ENCODE data around the gene FAM3B. TPM values are rescaled to one million over a fixed set of nuclear protein-coding genes. Genes with fewer than 3 reads are reported as not detected.
A peak's percentile ranks its signal among the peaks of the same experiment; 100 is the strongest.
"Not testable (repeated sequence)": the region's sequence is repeated elsewhere in the genome, so short reads cannot be mapped to it uniquely, and the experiment has no call there.

The FAM3B gene, protein sequence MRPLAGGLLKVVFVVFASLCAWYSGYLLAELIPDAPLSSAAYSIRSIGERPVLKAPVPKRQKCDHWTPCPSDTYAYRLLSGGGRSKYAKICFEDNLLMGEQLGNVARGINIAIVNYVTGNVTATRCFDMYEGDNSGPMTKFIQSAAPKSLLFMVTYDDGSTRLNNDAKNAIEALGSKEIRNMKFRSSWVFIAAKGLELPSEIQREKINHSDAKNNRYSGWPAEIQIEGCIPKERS
- total RNA-seq = 4.2 TPM in 1 of 2 replicates, not detected in the other

DNA sequence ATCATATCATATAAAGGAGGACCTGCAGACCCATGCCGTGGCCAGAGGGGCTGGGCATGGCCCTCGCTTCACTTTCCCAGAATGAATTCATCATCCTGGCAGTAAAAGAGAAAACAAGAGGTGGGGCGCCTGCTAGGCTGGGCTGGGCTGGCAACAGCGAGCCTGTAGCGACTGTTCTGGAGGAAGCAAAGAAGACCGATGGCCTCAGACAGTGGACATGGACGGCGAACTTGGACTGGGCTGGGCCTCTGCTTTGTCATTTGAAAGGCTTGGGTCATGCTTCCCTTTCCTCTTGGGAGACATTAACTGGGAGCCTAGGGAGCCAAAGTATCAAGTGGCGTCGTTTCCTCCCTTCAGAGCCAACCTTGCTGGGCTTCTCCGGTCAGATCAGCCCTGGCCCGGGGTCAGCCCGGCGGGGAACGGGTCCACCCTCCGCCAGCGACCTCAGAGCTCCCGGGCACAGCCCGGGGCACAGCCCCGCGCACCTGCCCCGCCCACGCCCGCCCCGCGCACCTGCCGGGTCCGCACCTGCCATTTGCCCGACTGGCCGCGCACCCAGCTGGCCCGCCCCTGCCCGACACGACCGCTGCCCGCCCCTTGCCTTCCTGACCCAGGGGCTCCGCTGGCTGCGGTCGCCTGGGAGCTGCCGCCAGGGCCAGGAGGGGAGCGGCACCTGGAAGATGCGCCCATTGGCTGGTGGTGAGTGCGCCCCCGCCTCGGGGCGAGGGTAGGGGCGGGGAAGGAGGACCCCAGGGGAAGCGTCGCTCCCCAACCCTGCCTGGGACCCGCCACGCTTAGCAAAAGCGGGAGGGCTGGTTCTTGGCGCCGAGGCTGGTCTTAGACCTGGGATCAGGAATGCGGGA, at the start of gene FAM3B:
TSS of gene FAM3B (plus strand) at position 602 of the 863 bp plus-strand sequence. CDS start at position 681, 79 bp downstream.
- DNase-seq (ENCODE audit: low read depth) = no peak

DNA sequence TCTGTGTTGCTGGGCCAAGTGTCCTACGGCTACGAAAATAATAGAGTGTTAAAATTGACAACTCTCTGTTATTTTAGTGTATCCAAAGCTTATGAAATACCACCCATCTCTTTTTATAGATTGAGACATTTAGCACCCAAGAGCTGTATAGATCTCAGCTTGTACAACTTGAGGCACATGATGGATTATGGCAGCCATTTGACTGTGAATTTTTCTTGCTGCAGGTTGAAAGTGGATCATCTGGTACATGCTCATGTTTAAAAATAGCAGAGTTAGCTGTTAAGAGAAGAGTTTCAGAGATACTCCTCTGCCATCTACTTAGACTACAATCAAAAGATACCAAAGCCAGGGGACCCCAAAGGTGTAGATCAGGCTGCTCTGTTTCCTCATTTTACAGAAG, 49.3 kb upstream of the FAM3B start:
- DNase-seq (ENCODE audit: low read depth) = no peak

DNA sequence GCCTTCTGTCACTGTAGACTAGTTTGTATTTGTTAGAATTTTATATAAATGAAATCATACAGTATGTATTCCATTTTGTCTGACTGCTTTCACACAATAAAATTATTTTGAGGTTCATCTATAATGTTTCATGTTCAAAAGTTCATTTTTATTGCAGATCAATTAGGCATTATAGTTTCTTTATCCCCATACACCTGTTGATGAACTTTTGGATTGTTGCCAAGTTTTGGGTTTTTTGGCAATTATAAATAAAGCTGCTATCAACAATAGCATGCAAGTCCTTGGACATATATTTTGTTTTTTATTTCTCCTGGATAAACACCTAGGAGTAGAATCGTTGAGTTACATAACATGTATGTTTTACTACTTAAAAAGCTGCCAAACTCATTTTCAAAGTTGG, 47.1 kb upstream of the FAM3B start:
- DNase-seq (ENCODE audit: low read depth) = no peak

DNA sequence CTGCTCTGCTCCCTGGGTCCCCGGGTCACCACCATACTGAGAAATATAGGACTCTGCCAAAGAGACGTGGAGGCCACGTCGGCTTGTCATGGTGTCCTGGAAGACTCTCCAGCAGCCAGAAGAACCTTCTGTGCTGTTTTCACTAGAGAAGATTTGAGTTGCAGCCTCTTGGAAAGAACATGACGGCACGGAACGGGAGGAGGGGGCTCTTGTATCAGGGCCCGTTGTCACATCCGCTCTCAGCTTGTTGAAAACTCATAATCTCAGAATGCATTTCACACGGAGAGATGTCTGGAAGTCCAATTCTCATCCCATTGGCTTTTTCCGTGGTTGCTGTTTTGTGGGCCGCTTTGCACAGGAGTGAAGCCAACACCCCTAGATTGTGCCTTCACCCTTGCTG, 39.4 kb upstream of the FAM3B start:
- DNase-seq (ENCODE audit: low read depth) = no peak

DNA sequence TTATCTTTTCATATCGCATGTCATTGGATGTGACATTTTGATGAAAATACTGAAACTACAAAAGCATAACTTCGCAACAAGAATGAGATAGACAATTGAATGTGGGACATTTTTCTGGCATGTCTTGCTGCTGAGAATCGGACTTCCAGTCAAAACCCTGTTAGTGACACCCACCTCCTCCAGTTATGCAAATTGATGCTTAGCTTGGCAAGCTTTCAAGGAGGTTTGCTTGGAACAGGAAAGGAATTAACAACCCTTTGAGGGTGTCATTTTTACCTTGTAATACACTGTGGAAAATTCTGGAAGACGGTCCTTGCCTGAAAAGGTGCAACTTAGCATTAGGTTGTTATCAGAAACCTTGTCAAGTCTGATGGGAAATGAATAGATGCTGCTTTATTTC, 38.8 kb upstream of the FAM3B start:
- peak; percentile 31 for DNase-seq (ENCODE audit: low read depth)

DNA sequence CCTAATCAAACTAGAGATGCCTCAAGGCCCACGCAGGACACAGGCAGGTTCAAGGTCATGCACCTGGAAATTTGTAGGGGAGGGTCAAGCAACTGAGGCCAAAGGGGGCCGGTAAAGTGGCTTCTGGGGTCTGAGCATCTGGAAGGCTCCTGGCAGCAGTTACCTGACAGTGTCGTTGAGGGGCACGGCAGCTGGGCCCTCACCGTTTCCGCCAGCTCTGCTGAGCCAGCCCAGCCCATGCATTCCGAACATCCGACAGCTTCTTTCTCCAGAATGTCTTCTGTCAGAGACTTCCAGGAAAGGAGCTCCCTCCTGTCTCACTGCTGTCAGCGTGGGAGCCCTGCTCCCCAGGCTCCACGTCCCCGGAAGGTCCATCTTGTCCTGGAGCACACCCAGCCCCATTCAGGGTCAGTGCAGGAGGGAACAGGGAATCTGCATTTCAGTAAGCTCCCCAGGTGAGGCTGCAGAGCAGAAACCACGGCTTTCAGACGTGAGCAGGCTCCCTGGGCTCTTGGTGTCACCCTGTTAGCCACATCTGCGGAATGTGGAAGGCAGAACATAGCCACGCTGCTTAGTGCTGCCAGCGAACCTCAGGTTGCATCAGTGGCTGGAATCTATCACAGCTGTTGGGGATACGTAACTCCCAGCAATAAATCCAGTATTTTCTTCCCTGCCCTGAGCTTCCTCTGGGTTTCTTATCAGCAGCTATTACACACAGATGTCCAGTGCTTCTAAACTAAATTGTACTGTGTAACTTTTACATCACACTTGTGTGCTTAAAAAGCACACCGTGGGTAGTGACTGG, 36.3 kb upstream of the FAM3B start:
- DNase-seq (ENCODE audit: low read depth) = no peak

DNA sequence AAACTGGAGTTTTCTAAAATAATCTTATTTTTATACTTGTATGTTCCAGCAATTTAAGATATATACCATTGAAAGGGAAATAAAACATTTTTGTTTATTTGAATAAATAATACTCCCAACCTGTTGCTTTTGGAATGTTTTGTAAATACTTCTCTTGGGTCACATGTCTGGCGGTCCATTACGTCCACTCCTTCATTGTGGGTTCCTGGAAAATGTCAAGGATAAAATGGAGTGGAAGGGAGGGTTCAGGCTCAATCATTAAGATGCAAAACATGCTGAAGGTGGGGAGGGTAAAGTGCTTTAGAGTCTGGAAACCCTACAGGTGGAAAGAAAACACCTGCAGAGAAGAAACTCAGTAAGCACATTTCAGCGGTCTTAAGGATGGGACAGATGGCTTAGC, 34.2 kb upstream of the FAM3B start:
- DNase-seq (ENCODE audit: low read depth) = no peak

DNA sequence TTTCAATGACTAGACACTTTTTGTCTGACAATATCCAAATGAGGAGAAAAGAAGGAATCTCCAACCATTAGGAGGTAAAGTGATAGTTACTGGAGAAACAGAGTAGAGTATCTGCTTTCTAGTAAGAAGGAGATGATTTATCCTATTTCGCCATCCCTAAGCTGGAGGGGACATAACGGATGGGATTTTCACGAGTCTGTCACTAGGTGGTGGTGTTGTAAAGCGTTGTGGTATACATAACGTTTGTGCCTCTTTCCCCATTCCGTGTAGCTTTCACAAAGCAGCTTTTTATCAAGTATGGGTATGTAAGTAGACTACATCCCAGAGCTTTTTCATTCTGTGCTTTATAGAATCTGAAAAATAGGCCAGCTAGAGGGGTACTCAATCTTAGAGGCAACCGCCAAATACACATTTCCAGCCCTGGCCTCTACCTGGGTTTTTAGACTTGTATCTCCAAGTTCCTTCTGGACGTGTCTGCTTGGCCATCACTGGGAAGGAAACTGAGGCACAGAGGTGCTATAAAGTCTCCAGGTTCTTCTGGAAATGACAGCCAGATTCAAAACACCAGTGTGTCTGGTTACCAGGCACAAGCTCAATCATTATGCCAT, 33.3 kb upstream of the FAM3B start:
- DNase-seq (ENCODE audit: low read depth) = peak; percentile 79

DNA sequence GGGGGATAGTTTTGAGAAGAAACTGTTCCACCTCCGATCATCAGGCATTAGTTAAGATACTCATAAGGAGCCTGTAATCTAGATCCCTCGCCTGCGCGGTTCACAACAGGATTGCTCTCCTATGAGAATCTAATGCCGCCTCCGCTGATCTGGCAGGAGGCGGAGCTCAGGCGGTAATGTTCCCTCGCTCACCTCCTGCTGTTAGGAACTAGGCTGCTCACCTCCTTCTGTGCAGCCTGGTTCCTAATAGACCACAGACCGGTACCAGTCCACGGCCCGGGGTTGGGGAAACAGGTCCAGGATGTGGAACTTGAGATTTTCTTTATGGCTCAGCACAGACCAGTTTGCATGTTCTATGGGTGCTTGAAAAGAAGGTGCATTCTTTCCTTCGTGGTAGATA, 27.2 kb upstream of the FAM3B start:
- DNase-seq (ENCODE audit: low read depth) = no peak

DNA sequence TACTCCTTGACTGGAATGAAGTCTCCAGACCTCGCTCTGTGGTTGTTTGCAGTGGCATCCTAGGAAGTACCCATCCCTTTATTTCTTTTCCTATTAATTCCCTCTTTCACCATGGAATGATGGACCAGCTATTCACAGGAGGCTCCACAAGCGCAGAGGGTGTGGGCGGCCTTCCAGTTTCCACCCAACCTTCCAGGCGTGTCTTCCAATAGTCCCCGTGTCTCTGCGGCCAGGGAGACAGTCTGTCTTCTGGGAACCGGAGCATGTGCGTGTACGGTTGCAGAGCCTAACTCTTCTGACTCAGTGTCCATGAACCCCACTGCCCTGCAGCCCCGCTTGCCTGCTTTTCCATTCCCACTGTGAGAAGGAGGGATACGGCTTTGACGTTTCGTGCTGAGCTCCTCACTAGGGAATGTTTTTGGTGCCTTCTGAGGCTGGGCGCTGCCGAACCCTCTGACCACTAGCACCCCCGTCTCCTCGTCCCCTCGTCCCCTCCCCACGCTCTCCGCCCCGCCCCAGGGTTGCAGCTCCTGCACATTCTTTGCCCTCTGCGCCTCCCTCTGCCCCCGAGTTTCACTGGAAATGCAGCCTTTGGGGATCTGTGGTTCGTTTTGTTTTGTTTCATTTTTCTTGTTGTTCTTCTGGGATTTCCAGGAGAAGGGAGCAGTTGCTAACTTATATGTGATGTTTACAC, 26.3 kb upstream of the FAM3B start:
- DNase-seq (ENCODE audit: low read depth) = no peak

DNA sequence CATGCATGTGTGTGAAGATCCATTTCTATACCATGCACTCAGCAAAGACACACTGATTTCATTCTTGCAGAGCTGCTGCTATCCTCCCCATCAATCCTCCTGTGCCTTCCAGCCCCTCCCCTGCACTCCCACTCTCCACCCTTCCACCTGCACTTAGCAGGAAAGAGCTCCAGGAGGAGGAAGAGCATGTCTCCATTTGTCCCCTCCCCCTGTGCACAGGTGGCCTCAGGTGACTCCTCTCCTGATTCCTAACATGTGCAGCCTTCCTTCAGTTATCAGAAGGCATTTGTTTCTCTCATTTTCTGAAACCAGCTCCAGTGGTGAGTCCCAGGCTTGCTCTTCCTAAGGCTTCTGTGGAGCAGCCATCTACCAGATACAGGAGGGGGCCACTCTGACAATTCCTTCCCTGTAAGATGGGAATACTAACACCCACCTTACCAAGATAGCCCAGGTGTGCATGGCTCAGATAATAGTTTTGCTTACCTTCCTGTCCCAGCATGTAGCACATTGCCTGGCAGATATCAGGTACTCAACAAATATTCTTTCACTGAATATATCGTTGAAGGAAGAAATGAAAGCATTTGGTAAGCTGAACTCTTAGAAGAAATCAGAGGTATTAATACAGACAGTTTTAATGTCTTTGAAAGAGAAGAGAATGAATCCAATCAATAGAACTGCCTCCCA, 21.9 kb upstream of the FAM3B start:
- DNase-seq (ENCODE audit: low read depth) = no peak

DNA sequence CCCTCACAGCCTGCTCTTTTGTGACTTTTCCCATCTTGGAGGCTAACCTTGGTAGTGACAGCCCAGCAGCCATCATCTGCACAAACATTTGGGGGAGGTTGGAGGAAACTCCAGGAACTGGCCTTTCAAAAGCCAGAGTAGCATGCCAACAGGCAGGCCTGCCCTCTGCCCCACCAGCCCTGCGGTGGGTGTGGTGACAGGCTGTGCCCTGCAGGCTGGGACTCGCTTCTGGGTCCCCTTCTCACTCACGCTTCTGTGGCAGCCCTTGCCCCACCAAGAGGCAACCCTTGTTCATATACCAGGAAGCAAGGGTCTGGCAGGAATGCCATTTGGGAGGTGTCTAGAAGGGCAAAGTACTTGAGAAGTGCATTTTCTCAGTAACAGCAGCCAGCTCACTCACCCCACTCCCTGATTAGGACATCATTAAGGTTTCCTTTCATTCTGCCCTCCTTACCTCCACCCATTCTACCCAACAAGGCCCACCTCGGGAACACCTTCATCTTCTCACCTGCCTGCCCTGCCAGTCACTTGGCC, 20.8 kb upstream of the FAM3B start:
- DNase-seq (ENCODE audit: low read depth) = no peak

DNA sequence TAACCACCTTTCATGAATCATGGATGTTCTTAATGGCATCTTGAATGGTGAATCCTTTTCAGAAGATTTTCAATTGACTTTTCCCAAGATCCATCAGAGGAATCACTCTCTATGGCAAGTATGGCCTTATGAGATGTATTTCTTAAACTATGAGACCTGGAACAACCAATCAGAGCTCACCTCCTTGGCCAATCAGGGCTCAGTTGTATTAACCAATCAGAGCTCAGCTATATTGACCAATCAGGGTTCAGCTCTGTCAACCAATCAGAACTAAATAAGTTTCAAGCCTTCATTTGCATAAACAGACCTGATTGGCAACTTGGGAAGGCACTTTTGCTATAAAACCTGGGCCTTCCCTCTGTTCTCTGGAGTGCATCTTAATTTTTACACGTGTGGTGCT, 13.6 kb upstream of the FAM3B start:
- no peak for DNase-seq (ENCODE audit: low read depth)

DNA sequence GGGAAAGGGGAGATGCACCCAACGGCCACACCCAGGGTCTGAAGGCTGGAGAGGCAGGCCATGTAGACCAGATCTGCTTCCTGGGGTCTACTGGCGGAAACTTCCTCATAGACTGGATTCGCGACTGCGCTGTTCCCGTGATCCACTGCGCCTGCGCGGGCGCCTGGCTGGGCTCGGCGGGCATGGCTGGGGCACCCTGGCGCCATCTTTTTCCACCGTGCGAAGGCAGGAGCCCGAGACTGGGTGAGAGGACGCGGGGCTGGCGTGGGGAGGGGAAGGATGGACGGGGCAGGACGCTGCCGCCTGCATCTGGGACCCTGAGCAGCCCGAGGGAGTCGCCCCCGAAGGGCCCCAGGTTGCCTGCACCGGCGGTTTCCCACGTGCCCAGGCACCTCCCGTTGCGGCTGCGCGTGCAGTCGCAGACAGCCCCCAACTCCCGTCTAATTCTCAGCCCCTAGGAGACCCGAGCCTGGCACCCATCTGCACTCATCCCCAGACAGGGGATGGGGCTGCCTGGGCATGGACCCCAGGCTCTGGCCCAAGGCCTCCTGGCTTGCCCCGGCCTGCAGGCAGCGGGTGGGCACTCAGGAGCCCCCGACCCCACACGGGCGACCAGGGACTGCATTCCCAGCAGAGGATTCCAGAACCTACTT, 12.4 kb upstream of the FAM3B start:
- DNase-seq (ENCODE audit: low read depth) = no peak

DNA sequence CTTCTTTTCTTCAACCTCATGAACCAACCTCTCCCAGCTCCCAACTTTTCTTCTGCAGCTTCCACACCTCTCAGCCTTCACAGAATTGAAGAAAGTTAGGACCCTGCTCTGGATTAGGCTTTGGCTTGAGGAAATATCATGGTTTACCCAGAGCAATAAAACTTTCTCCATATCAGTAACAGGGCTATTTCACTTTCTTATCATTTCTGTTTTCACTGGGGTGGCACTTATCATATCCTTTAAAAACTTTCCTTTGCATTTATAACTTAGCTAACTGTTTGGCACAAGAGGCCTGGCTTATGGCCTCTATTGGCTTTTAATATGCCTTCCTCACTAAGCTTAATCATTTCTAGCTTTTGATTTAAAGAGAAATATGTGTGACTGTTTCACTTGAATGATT, 9.4 kb upstream of the FAM3B start:
- DNase-seq (ENCODE audit: low read depth) = no peak

DNA sequence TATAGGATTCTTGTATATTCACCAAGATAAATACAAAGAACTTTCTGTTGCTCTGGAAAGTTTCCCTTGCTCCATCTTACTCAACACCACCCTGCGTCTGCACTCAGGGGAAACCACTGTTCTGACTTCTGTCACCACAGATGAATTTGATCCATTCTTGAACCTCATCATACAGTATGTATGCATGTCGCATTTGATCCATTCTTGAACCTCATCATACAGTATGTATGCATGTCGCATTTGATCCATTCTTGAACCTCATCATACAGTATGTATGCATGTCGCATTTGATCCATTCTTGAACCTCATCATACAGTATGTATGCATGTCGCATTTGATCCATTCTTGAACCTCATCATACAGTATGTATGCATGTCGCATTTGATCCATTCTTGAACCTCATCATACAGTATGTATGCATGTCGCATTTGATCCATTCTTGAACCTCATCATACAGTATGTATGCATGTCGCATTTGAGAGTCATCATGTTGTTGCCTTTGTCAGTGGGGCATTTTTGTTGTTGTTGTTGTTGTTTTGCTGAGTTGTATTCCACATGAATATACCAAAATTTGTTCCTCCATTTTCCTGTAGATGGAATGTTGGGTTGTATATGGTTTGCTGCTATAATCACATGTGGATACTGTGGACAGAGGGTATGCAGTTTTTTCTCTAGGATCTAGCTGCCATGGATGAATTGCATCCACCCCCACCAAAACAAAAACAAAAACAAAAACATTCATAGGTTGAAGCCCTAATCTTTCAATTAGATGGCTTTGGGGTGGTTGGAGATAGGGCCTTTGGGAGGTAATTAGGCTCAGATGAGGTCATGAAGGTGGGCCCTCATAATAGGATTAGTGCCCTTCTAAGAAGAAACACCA, 3.1 kb upstream of the FAM3B start:
- DNase-seq (ENCODE audit: low read depth) = not testable (repeated sequence)

DNA sequence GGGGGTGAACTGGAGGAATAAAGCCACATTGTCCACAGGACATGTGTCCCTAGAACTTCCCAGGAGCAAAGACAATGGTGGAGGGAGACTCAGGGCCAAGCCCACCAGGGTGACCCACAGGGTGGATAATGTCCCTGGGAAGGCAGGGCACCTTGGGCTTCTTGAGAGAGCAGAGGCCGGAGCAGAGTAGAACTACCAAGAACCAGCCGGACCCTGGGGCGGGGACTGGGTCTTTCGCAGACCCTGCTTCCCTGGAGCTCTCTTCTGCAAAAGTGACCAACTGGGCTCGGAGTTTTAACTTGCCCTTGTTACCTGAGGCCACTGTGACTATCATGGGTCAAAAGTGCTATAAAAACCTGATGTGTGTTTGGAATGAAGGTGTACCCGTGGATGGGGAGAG, 875 bp upstream of the FAM3B start:
- no peak for DNase-seq (ENCODE audit: low read depth)

DNA sequence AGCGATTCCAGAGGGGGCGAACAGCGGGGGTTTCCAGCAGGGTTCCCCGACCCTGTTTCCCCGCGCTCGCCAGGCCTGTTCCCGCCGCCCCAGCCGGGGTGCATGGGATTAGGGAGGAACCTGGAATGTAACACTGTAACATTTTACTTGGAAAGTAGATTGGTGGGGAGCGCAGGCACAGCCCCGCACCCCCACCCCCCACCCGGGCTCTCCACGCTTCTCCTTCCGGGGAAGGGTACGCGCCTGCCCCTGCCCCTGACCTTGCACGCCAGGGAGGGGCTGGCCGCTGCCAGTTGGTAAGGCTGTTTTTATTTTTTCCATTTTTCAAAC, 427 bp downstream of the FAM3B start:
- no peak for DNase-seq (ENCODE audit: low read depth)

DNA sequence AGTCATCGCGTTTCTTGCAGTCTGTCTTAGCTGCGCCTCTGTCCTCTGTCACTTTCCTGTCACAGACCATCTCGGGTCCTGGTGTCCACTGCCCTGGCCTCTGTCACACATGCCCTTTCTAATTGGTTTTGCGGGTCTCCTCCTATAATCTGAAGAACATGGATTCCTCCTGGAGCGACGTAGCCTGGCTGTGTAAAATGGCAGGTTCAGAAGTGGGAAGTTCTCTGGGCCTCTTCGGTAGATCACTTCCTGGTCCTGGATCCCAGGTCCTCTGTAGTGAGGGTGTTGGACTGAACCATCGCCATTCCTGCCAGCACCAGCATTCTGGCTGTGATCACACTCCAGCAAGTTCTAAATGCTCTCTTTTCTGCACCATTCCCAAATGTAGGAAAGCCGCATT, 857 bp downstream of the FAM3B start:
- no peak for DNase-seq (ENCODE audit: low read depth)
